ENCODE results near the gene C17orf113. TPM values are rescaled to one million over a fixed set of nuclear protein-coding genes. Genes with fewer than 3 reads are reported as not detected.

C17orf113 gene
- total and polyA plus RNA-seq, 2 donors (not counting 1 experiment from before 2014, with no cell fraction given): 0.07 to 0.66 TPM

- no peak overlapping the region for H3K4me2 ChIP-seq (ENCODE audit: extremely low read depth, insufficient read depth, low read length)
- H3K4me3 ChIP-seq (replicated peaks in 1 of 4; ENCODE audit: control extremely low read depth in 1 of 4, insufficient read depth in 1 of 4, low read depth in 3 of 4, low read length in 4 of 4): no peak overlapping the region
- TF ChIP-seq CTCF (conservative IDR thresholded peaks at IDR 0.05 in 1 of 2, IDR thresholded peaks at IDR 0.05 in 1 of 2; ENCODE audit: low read depth in 1 of 2, low read length in 2 of 2) (no peak), EZH2 (IDR thresholded peaks at IDR 0.05; ENCODE audit: low read length, missing control alignments) (no peak)
- H3K9me3 ChIP-seq (ENCODE audit: control insufficient read depth, insufficient read depth, low read depth, low read length): no peaks in the 10 kb centered on the region
- no peaks in the 10 kb centered on the region for H3K36me3 ChIP-seq (ENCODE audit: control insufficient read depth, insufficient read depth, low read length)
- H3K4me1 ChIP-seq (ENCODE audit: control insufficient read depth, extremely low read depth, insufficient read depth, low read length): no peaks in the 10 kb centered on the region
- H3K27me3 ChIP-seq (ENCODE audit: control insufficient read depth, insufficient read depth, low read length): peaks cover 24% of the 10 kb centered on the region
- no peak overlapping the region for H3K9ac ChIP-seq (ENCODE audit: insufficient read depth, low read length)
- no peak for DNase-seq (ENCODE audit: low read depth in 2 of 2)
- H2AFZ ChIP-seq (ENCODE audit: low read length): no peak overlapping the region
- H4K20me1 ChIP-seq (ENCODE audit: control insufficient read depth, extremely low read depth, insufficient read depth, low read length): no peaks in the 10 kb centered on the region
- H3K79me2 ChIP-seq (ENCODE audit: control insufficient read depth, insufficient read depth, low read length): no peaks in the 10 kb centered on the region
- no peak overlapping the region for H3K27ac ChIP-seq (ENCODE audit: insufficient read depth, low read length)
Observed at GRCh38 chr17:42055027-42055426, 4.6 kb upstream of the C17orf113 start.

DNA sequence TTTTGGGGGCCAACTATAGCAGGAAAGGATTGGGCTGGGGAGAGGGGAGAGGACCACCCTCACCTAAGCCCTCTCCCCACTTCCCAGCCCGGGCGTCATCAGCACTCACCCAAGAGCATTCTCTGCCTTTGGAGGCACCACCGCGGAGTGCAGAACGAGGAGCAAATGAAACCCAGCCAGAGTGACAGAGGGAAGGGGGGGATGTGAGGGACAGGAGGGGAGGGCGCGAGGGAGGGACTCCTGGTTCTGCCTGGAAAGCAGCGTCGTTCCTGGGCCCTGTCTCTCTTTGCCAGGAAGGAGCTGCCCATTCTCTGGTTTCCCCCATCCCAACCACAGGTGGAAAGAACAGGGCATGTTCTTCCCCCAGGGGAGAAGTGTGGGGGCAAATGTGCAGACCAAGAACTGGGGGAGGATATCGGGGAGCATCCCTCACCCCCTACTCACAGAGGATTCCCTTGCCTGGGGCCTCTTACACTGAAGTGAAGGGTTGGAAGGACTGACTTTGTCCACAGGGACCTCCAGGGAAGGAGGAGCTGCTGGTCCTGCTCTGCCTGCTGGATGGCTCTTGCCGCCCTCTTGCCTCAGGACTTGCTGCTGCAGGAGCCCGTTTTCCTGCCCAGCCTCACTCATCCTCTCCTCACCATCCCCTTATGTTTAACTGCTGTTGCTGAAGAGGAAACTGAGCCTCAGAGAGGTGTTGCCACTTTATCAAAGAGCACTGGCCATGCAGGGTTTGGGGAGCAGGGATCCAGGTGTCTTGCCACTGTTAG, 3.5 kb upstream of the C17orf113 start:
- H3K9ac ChIP-seq (ENCODE audit: insufficient read depth, low read length): no peak overlapping the region
- H3K36me3 ChIP-seq (ENCODE audit: control insufficient read depth, insufficient read depth, low read length): no peaks in the 10 kb centered on the region
- no peak overlapping the region for H3K4me2 ChIP-seq (ENCODE audit: extremely low read depth, insufficient read depth, low read length)
- H3K27ac ChIP-seq (ENCODE audit: insufficient read depth, low read length): no peak overlapping the region
- DNase-seq (ENCODE audit: low read depth in 2 of 2): no peak
- no peaks in the 10 kb centered on the region for H3K79me2 ChIP-seq (ENCODE audit: control insufficient read depth, insufficient read depth, low read length)
- H4K20me1 ChIP-seq (ENCODE audit: control insufficient read depth, extremely low read depth, insufficient read depth, low read length): no peaks in the 10 kb centered on the region
- no peak overlapping the region for H3K4me3 ChIP-seq (replicated peaks in 1 of 4; ENCODE audit: control extremely low read depth in 1 of 4, insufficient read depth in 1 of 4, low read depth in 3 of 4, low read length in 4 of 4)
- TF ChIP-seq CTCF (conservative IDR thresholded peaks at IDR 0.05 in 1 of 2, IDR thresholded peaks at IDR 0.05 in 1 of 2; ENCODE audit: low read depth in 1 of 2, low read length in 2 of 2): no peak
- TF ChIP-seq EZH2 (IDR thresholded peaks at IDR 0.05; ENCODE audit: low read length, missing control alignments): peak; percentile 65
- no peaks in the 10 kb centered on the region for H3K4me1 ChIP-seq (ENCODE audit: control insufficient read depth, extremely low read depth, insufficient read depth, low read length)
- H2AFZ ChIP-seq (ENCODE audit: low read length): no peak overlapping the region
- peaks cover 30% of the 10 kb centered on the region for H3K27me3 ChIP-seq (ENCODE audit: control insufficient read depth, insufficient read depth, low read length)
- no peaks in the 10 kb centered on the region for H3K9me3 ChIP-seq (ENCODE audit: control insufficient read depth, insufficient read depth, low read depth, low read length)

GRCh38 chr17:42052346-42052877, 2.0 kb upstream of the C17orf113 start:
- TF ChIP-seq CTCF (conservative IDR thresholded peaks at IDR 0.05 in 1 of 2, IDR thresholded peaks at IDR 0.05 in 1 of 2; ENCODE audit: low read depth in 1 of 2, low read length in 2 of 2) (no peak), EZH2 (IDR thresholded peaks at IDR 0.05; ENCODE audit: low read length, missing control alignments) (no peak)
- H2AFZ ChIP-seq (ENCODE audit: low read length): no peak overlapping the region
- no peaks in the 10 kb centered on the region for H3K9me3 ChIP-seq (ENCODE audit: control insufficient read depth, insufficient read depth, low read depth, low read length)
- H4K20me1 ChIP-seq (ENCODE audit: control insufficient read depth, extremely low read depth, insufficient read depth, low read length): no peaks in the 10 kb centered on the region
- H3K9ac ChIP-seq (ENCODE audit: insufficient read depth, low read length): no peak overlapping the region
- H3K4me3 ChIP-seq (replicated peaks in 1 of 4; ENCODE audit: control extremely low read depth in 1 of 4, insufficient read depth in 1 of 4, low read depth in 3 of 4, low read length in 4 of 4): no peak overlapping the region
- no peak overlapping the region for H3K27ac ChIP-seq (ENCODE audit: insufficient read depth, low read length)
- H3K79me2 ChIP-seq (ENCODE audit: control insufficient read depth, insufficient read depth, low read length): no peaks in the 10 kb centered on the region
- peaks cover 31% of the 10 kb centered on the region for H3K27me3 ChIP-seq (ENCODE audit: control insufficient read depth, insufficient read depth, low read length)
- no peaks in the 10 kb centered on the region for H3K36me3 ChIP-seq (ENCODE audit: control insufficient read depth, insufficient read depth, low read length)
- no peaks in the 10 kb centered on the region for H3K4me1 ChIP-seq (ENCODE audit: control insufficient read depth, extremely low read depth, insufficient read depth, low read length)
- no peak for DNase-seq (ENCODE audit: low read depth in 2 of 2)
- H3K4me2 ChIP-seq (ENCODE audit: extremely low read depth, insufficient read depth, low read length): no peak overlapping the region
